HG03280 (cell line): Measurements from ENCODE around the gene HAUS5.
"Not testable (repeated sequence)": the region's sequence is repeated elsewhere in the genome, so short reads cannot be mapped to it uniquely, and the experiment has no call there.

ENCODE experiments used
- ATAC-seq: cut with Tn5 transposase; IDR thresholded peaks from one replicate; pipeline ENCODE4 v1.9.1; 2021; ENCODE audit warnings: mild to moderate bottlenecking, moderate library complexity; ENCODE audit not compliant: unreplicated experiment

The HAUS5 gene

DNA sequence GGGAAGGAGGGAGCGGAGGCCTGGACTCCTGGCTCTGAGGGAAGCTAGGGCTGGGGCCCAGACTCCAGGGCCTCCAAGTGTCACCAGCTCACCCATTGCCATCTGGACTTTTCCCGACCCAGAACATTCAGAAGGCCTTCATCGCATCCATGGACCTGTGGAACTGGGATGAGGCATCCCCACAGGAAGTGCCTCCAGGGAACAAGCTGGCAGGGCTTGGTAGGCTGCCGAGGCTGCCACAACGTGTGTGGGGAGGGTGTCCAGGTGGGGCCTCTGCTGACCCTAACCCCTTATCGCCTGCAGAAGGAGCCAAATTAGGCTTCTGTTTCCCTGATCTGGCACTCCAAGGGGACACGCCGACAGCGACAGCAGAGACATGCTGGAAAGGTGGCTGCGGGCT is 29.8 kb downstream of the HAUS5 start:
- ATAC-seq, result no peak

DNA sequence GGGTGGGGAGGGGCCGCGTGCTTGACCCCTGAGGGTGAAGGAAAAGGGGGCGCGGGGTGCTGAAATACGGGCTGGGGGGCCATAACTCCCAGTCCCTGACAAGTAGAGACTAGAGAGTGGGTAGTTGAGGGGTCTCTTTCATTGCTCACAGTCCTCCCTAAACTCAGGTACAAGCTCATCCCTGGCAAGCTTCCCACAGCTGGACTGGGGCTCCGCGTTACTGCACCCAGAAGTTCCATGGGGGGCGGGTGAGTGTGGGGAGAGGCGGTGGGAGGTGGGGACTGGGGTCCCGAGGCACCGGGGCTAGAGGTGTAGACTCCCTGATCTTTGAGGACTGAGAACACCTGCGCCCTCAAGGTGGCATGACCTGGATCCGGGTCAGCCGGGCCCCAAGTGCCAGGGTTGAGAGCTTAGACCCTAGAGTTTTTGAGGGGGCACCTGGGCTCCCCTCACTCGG is 30.3 kb downstream of the HAUS5 start:
- no peak for ATAC-seq

DNA sequence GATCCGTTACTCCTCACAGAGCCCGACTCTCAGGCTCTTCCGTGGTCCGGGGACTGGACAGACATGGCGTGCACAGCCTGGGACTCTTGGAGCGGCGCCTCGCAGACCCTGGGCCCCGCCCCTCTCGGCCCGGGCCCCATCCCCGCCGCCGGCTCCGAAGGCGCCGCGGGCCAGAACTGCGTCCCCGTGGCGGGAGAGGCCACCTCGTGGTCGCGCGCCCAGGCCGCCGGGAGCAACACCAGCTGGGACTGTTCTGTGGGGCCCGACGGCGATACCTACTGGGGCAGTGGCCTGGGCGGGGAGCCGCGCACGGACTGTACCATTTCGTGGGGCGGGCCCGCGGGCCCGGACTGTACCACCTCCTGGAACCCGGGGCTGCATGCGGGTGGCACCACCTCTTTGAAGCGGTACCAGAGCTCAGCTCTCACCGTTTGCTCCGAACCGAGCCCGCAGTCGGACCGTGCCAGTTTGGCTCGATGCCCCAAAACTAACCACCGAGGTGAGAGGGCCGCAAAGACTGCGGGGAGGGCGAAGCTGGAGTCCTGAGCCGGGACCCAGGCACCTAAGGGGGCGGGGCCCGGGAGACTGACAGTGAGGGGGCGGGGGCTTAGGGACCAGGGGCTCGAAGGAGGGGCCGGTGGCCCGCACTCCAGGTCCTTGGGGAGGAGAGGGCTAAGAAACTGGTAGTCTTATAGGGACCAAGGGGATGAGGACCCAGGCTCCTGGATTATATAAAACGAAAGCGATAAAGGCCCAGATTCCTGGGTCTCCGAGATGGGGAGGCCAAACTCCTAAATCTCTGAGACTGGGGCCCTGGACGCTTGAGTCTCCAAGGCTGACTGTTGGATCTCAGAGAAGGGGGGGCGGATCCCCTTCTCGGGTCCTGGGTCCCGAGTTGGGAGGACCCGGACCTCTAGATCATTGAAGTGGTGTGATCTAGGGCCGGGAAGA is 31.0 kb downstream of the HAUS5 start:
- peak; percentile 38 for ATAC-seq

DNA sequence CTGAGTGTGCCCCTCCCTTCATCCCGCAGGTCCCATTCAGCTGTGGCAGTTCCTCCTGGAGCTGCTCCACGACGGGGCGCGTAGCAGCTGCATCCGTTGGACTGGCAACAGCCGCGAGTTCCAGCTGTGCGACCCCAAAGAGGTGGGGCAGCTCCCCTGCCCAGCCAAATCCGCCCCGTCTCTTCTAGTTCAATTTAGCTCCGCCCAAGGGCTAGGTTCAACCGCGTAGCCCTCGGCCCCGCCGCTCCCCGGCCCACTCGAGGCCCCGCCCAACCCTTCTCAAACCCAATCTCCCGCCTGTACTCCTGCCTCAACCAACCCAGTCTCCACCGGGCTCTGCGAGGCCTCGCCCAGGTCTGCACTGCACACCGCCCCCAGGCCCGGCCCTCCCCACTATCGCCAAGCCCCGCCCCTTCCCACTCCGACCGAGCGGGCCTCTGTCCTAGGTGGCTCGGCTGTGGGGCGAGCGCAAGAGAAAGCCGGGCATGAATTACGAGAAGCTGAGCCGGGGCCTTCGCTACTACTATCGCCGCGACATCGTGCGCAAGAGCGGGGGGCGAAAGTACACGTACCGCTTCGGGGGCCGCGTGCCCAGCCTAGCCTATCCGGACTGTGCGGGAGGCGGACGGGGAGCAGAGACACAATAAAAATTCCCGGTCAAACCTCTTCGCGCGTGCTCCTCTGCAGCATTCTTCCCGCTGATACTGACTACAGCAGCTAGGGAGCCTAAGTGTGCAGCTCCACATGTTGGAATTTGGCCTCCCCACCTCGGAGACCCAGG is 31.9 kb downstream of the HAUS5 start:
- ATAC-seq, result peak; percentile 75

DNA sequence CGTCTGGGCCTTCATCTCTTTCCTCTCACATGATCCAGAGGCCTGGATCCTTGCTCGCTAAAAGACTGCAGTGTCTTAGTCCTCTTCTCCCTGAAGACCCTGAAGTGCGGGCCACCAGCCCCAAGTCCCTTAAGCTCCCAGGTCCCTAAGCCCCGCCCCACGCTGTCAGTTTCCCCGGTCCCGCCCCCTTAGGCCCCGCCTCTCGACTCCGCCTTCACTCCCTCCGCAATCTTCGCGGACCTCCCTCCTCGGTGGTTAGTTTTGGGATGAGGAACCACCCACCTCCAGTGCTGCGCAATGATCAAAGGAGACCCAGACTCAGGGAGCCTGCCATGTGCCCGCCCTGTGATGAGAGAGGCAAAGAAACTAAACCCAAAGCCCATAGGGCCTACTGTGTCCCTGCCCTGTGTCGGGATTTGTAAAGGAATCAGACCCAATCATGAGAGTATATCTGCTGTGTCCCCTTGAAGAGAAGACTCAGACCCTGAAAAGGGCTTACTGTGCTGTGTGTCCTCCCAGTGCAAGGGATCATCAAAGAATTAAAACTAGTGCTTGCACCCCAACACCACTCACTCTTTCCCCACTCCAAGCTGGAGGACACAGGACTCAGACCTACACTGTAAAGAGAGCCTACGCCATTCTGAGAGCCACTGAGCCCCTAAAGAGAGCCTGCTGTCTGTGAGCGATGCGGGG is 32.6 kb downstream of the HAUS5 start:
- no peak for ATAC-seq

DNA sequence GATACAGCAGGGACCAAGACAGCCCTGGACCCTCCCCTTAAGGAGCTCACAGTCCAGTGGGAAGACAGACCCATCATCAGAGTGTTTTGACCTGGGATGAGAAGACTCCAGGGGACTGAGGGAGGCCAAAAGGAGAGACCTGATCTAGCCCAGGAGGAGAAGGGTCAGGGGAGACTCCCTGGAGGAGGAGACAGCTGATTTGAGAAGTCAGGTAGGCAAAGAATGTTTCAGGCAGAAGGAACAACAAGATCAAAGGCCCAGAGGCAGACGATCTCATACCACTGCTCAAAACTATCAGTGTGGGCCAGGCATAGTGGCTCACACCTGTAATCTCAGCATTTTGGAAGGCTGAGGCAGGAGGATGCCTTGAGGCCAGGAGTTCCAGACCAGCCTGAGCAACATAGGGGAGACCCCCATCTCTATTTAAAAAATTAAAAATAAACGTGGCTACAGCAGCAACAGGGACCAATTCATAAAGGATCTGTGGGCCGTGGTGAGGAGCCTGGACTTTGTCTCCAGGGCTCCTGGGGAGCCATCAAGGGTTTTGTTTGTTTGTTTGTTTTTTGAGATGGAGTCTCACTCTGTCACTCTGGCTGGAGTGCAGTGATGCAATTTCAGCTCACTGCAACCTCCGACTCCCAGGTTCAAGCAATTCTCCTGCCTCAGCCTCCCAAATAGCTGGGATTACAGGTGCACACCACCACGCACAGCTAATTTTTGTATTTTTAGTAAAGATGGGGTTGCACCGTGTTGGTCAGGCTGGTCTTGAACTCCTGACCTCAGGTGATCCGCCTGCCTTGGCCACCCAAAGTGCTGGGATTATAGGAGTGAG is 33.4 kb downstream of the HAUS5 start:
- no peak for ATAC-seq

DNA sequence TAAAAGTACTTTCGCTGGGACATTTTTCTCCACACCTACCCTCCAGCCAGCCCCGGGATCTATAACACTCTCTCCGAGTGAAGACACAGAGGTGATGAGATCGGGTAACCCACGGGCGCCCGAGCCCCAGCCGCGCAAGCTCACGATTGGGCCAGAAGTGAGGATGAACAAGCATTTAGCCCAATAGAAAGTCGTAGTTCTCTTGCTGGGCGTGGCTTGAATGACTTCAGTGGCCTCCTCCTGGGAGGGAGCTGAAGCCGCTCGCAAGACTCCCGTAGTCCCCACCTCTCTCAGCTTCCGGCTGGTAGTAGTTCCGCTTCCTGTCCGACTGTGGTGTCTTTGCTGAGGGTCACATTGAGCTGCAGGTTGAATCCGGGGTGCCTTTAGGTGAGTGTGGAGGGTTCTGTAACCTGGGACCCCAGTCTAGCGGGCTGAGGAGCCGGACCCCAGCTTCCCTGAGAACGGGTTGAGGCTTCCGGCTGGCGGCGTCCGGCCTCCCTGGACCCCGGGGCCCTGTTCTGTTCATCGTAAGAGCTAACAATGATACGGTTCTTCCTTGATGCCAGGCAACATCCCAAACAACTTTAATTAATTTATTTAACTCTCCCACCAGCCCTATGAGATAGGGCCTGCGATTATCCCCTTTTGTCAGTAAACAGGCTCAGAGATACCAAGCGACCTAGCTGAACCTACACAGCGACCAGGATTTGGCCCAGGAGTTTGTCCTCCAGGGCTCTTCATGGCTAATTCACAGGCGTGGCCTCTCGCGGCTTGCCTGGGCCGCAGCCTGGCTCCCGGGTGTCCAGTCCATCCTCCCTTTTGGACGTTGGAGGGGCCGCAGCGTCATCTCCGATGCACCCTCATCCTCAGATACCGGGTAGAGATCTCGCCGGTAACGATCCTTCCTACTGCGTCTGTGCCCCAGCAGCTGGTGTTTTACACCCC is 35.8 kb downstream of the HAUS5 start, which contains the start of gene COX6B1:
Gene COX6B1 (plus strand): TSS at position 307 of the 945 bp plus-strand sequence. CDS start 2,921 bp downstream, outside the sequence.
- ATAC-seq, result peak; percentile 47

DNA sequence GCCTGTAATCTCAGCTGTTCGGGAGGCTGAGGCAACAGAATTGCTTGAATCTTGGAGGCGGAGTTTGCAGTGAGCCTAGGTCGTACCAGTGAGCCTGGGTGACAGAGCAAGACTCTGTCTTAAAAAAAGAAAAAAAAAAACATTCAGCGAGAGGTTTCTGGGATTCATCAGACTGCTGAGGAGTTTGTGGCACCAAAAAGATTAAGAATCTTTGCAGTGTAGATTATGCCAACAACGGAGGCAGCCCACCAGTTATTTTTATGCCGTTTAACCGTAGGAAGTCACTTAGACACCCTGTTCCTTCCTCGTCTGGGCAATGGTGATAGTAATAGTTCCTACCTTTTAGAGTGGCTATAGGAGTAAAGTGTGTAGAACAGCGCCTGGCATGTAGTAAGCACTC is 38.0 kb downstream of the HAUS5 start:
- no peak for ATAC-seq

DNA sequence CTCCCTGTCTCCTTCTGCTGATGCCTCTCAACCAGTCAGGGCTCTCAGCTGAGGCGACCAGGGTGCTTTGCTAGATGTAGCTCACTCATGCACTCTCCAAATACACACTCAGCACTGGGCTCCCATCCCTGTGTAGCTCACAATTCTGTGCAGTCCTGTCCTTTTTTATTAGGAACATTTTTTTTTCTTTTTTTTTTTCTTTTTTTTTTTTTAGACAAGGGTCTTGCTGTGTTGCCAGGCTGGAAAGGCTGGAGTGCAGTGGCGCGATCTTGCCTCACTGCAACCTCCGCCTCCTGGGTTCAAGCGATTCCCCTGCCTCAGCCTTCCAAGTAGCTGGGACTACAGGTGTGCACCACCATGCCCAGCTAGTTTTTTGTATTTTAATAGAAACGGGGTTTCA is 42.3 kb downstream of the HAUS5 start:
- not testable (repeated sequence) for ATAC-seq

DNA sequence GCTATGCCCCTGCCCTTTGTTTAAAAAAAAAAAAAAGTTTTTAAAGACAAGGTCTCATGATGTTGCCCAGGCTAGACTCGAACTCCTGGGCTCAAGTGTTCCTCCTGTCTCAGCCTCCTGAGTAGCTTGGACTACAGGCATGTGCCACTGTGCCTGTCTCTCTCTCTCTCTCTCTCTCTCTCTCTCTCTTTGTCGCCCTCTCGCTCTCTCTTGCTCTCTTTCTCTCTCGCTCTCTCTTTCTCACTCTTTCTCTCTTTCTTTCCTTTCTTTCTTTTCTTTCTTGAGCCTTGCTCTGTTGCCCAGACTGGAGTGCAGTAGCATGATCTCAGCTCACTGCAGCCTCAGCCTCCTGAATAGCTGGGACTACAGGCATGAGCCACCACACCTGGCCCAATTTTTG is 43.1 kb downstream of the HAUS5 start:
- ATAC-seq, result no peak

DNA sequence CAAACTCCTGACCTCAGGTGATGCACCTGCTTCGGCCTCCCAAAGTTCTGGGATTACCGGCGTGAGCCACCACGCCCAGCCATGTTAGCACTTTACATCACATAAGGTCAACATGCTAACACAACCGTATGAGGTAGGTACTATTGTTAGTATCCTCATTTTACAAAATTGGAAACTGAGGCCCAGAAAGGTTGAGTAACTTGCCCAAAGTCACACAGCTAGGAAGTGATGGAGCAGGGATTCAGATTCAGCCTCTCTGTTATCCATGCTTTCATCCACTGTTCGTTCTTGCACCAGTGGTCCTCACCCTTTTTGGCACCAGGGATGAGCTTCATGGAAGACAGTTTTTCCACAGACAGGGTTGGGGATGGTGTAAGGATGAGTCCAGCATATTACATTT is 44.2 kb downstream of the HAUS5 start:
- ATAC-seq, result no peak

DNA sequence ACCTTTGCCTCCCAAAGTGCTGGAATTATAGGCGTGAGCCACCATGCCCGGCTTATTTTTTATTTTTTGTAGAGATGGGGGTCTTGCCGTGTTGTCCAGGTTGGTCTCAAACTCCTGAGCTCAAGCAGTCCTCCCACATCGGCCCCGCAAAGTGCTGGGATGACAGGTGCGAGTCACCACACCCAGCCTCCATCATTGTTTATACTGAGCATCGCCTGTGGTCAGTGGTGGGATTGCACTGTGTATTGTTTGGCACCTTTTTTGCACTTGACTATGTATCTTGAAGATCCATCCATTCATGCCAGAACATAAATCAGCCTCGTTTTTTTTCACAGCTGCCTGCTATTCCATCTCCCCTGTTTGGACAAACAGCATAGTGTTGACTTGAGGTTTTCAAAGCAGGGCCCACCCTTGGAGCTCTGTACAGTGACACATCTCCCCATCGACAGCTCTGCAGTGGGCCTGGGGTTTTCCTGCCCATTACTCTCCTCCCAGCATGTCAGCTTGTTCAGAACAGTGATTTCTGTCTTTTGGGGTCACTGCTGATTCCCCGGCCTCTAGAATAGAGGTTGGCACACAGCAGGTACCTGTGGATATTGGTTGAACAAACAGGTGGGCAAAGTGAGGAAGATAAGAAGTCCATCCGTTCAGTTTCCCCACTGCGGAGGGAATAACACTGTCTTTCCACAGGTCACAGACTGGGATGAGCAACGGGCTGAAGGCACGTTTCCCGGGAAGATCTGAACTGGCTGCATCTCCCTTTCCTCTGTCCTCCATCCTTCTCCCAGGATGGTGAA is 45.6 kb downstream of the HAUS5 start:
- ATAC-seq, result no peak

DNA sequence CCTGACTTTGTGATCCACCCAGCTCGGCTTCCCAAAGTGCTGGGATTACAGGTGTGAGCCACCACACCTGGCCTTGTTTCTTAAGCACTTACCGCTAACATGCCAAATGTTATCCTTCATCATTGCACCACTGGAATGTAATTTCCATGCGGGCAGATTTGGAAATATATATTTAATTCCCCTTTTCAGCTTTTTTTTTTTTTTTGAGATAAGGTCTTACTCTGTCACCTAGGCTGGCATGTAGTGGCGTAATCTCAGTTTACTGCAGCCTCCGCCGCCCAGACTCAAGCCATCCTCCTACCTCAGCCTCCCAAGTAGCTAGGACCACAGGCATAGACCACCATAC is 49.4 kb downstream of the HAUS5 start:
- no peak for ATAC-seq

DNA sequence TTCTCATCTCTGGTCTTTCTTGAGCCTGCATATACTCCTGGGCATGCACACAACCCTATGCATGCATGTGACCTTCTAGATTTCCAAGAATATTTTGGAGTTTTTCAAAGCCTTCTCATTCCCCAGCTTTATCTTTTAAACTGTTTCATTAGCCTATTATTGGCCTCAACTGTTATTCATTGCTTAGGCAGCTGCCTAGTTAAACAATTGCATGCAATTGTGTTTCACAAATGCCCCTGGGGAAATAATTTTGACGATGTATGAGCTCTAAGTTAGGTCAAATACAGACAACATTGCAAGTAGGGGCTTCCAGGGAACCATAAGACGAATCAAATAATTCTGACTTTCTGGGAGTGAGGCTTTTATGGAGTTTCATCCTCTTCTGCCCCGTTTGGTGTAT is 51.4 kb downstream of the HAUS5 start:
- ATAC-seq, result no peak

DNA sequence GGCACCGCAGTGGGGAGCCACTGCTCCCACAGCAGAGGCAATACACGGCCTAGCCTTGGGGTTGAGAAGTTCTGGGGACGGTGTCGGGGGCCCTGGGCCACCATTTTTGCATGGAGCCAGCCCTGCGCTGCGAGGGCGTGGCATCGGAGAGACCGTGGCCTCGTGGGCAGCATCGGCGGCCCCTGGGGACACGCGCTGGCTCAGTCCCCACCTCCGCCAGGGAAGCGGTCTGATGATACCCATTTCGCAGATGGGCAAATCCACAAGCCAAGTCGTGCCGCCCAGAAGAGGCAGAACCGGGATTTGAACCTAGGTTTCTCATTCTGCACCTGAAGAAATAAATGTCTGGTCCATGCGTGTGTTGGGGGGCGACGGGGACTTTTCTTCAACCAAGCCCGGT is 52.6 kb downstream of the HAUS5 start:
- no peak for ATAC-seq

DNA sequence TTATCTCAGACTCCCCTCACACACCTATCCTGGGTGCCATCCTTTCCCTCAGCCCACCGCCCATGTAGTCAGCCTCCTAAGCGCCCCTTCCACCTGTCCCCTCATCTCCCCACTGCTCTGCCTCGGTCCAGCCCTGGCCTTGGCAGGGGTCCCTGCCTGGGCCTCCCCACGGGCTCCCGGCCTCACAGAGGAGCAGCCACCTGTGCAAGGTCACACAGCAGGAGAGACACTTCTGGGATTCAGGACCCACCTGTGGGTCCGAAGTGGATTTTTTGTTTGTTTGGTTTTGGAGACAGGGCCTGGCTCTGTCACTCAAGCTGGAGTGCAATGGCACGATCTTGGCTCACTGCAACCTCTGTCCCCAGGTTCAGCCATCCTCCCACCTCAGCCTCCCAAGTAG is 53.1 kb downstream of the HAUS5 start:
- ATAC-seq, result no peak

DNA sequence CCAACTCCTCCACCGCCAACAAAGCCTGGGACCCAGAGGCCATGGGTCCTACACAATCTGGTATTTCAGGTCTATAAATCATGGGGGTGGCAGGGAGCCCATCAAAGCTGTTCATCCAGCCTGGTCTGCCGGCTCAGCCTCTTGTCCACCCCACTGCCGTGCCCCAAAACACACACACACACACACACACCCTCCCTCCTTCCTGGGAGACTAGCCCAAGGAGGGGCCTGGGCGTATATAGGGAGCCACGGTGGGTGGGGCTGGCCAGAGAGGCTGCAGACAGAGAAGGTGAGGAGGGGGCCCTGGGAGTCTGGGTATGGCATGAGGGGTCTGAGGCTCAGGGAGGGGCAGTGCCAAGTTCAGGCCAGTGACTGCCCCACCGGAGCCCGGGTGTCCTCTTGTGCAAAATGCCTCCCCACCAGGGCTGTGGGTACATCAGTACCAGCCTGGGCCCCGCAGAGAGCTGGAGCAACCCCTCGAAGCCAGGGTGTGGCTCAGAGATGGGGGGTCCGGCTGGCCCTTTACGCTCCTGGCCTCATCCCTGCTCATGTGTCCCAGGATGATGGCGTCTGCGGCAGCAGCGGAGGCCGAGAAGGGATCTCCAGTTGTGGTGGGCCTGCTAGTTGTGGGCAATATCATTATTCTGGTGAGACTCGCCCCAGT is 53.8 kb downstream of the HAUS5 start, which contains the start of gene UPK1A:
Gene UPK1A (plus strand): TSS at position 267 of the 663 bp plus-strand sequence. CDS start 296 bp downstream, at position 563.
- ATAC-seq, result no peak

DNA sequence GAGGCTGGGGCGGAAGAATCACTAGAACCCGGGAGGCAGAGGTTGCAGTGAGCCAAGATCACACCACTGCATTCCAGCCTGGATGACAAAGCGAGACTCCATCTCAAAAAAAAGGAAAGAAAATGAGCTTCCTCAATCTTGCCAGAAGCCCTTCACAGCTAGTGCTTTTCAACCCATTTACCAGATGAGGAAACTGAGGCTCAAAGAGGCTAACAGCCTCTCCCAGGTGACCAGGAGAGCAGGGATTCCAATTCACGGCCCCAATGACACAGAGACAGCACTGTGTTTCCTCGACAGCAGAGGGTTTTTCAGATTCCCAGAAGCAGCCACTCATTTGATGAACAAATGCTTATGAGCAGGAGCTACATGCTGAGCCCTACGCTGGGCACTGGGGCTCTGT is 57.0 kb downstream of the HAUS5 start:
- no peak for ATAC-seq
